ENCODE data around the gene RTN4R.
"Not testable (repeated sequence)": the region's sequence is repeated elsewhere in the genome, so short reads cannot be mapped to it uniquely, and the experiment has no call there.

- not testable (repeated sequence) for TF ChIP-seq EZH2 (IDR thresholded peaks at IDR 0.05; ENCODE audit: borderline replicate concordance, low read length); CTCF (IDR thresholded peaks at IDR 0.05; ENCODE audit: low read length)
Measured at GRCh38 chr22:20269201-20269600, 1.1 kb upstream of the RTN4R start.
